ENCODE results near the gene SZRD1. TPM values are rescaled to one million over a fixed set of nuclear protein-coding genes. Genes with fewer than 3 reads are reported as not detected.
A peak's percentile ranks its signal among the peaks of the same experiment; 100 is the strongest.

SZRD1 gene
- polyA plus RNA-seq (2013, experiment 1 of 2), result 134 TPM
- 134 TPM for polyA plus RNA-seq (2013, experiment 2 of 2)

GRCh38 chr1:16366722-16367257 is at the start of gene SZRD1:
Gene SZRD1, plus strand, starts transcription at chr1:16367242. Its CDS starts 16 bp downstream, at chr1:16367258.
- H3K23ac ChIP-seq (ENCODE audit: low read length in 2 of 2), result no peak within 1 kb of the TSS
- peak within 1 kb of the TSS; percentile 96 for H3K4ac ChIP-seq (ENCODE audit: low read depth in 1 of 2, low read length in 2 of 2)
- H3K27ac ChIP-seq (ENCODE audit: low read length, poor library complexity, severe bottlenecking), result peak within 1 kb of the TSS; percentile 99
- peak within 1 kb of the TSS; percentile 95 for H3K9ac ChIP-seq (ENCODE audit: low read length)
- peak within 1 kb of the TSS; percentile 46 for H2AFZ ChIP-seq (ENCODE audit: low read depth, low read length)
- peak within 1 kb of the TSS; percentile 49 for H3K4me2 ChIP-seq (ENCODE audit: low read length, poor library complexity, severe bottlenecking)
- peaks cover 4% of the 10 kb centered on the region for H3K4me1 ChIP-seq (ENCODE audit: control insufficient read depth, insufficient read depth, low read depth, low read length)
- H3K27me3 ChIP-seq (ENCODE audit: control insufficient read depth in 1 of 2, insufficient read depth in 1 of 2, low read length in 2 of 2), result no peaks in the 10 kb centered on the region
- H4K91ac ChIP-seq (ENCODE audit: low read length), result peak within 1 kb of the TSS; percentile 99
- no peaks in the 10 kb centered on the region for H3K36me3 ChIP-seq (ENCODE audit: control insufficient read depth in 1 of 2, insufficient read depth in 2 of 2, low read depth in 1 of 2, low read length in 2 of 2)
- H2BK15ac ChIP-seq (ENCODE audit: low read depth, poor library complexity, severe bottlenecking), result peak within 1 kb of the TSS; percentile 96
- under 1% methylated on average over 23 of the region's 24 CpGs for WGBS
- peak within 1 kb of the TSS; percentile 93 for H2BK5ac ChIP-seq (ENCODE audit: low read depth, low read length, poor library complexity, severe bottlenecking)
- H2AK5ac ChIP-seq (ENCODE audit: low read length, severe bottlenecking), result peak within 1 kb of the TSS; percentile 44
- peak within 1 kb of the TSS; percentile 95 to 98 for H3K18ac ChIP-seq (ENCODE audit: low read depth in 1 of 2, low read length in 2 of 2)
- H2BK12ac ChIP-seq (ENCODE audit: low read length in 2 of 2), result peak within 1 kb of the TSS; percentile 42 to 54
- H3K4me3 ChIP-seq (ENCODE audit: insufficient read depth in 1 of 2, low read depth in 1 of 2, low read length in 2 of 2), result peak within 1 kb of the TSS; percentile 84 to 87
- peak within 1 kb of the TSS; percentile 100 for H2BK120ac ChIP-seq (ENCODE audit: low read depth, low read length)
- peak; percentile 100 for DNase-seq
- H3K79me1 ChIP-seq (replicated peaks; ENCODE audit: low read length, poor library complexity, severe bottlenecking), result no peaks in the 10 kb centered on the region
- H3K14ac ChIP-seq (ENCODE audit: low read length in 2 of 2), result peak within 1 kb of the TSS in 1 of 2 experiments; percentile 68
- H3K9me3 ChIP-seq (ENCODE audit: control insufficient read depth, low read length), result no peaks in the 10 kb centered on the region
- peak within 1 kb of the TSS; percentile 99 for H4K8ac ChIP-seq (ENCODE audit: low read length)

DNA sequence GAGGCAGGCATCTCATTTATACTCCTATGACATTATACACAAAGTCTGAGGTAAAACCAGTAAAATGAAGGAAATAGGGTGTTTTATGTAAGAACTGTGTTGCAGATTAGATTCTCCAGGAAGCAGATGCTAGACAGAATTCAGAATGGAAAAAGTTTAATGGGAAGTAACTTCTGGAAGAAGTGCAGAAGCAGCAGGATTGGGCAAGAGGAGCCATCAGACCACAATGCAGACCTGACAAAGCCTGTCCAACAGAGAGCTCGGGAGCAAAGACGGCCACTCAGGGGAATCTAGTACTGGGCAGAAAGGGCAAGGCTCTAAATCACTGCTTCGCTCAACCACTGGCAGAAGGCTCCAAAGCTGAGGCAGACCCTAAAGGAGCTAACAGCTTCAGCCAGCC is 48.5 kb upstream of the SZRD1 start:
- H3K79me1 ChIP-seq (replicated peaks; ENCODE audit: low read length, poor library complexity, severe bottlenecking), result peaks cover 12% of the 10 kb centered on the region
- H3K36me3 ChIP-seq (ENCODE audit: control insufficient read depth in 1 of 2, insufficient read depth in 2 of 2, low read depth in 1 of 2, low read length in 2 of 2), result peaks cover 4 to 19% of the 10 kb centered on the region in 2 experiments
- no peak overlapping the region for H3K14ac ChIP-seq (ENCODE audit: low read length in 2 of 2)
- H2BK15ac ChIP-seq (ENCODE audit: low read depth, poor library complexity, severe bottlenecking), result no peak overlapping the region
- no peak overlapping the region for H4K8ac ChIP-seq (ENCODE audit: low read length)
- DNase-seq, result peak; percentile 64
- no peak overlapping the region for H3K4ac ChIP-seq (ENCODE audit: low read depth in 1 of 2, low read length in 2 of 2)
- 84% methylated on average over 3 of the region's 3 CpGs for WGBS
- no peaks in the 10 kb centered on the region for H3K9me3 ChIP-seq (ENCODE audit: control insufficient read depth, low read length)
- H3K4me3 ChIP-seq (ENCODE audit: insufficient read depth in 1 of 2, low read depth in 1 of 2, low read length in 2 of 2), result no peak overlapping the region
- H2BK12ac ChIP-seq (ENCODE audit: low read length in 2 of 2), result no peak overlapping the region
- no peak overlapping the region for H4K91ac ChIP-seq (ENCODE audit: low read length)
- H3K23ac ChIP-seq (ENCODE audit: low read length in 2 of 2), result no peak overlapping the region
- H2BK120ac ChIP-seq (ENCODE audit: low read depth, low read length), result no peak overlapping the region
- no peak overlapping the region for H2AFZ ChIP-seq (ENCODE audit: low read depth, low read length)
- H3K4me2 ChIP-seq (ENCODE audit: low read length, poor library complexity, severe bottlenecking), result no peak overlapping the region
- no peak overlapping the region for H2BK5ac ChIP-seq (ENCODE audit: low read depth, low read length, poor library complexity, severe bottlenecking)
- peak overlapping the region; percentile 30 for H3K9ac ChIP-seq (ENCODE audit: low read length)
- H2AK5ac ChIP-seq (ENCODE audit: low read length, severe bottlenecking), result no peak overlapping the region
- no peak overlapping the region for H3K27ac ChIP-seq (ENCODE audit: low read length, poor library complexity, severe bottlenecking)
- no peak overlapping the region for H3K18ac ChIP-seq (ENCODE audit: low read depth in 1 of 2, low read length in 2 of 2)
- no peaks in the 10 kb centered on the region for H3K27me3 ChIP-seq (ENCODE audit: control insufficient read depth in 1 of 2, insufficient read depth in 1 of 2, low read length in 2 of 2)
- peaks cover 6% of the 10 kb centered on the region for H3K4me1 ChIP-seq (ENCODE audit: control insufficient read depth, insufficient read depth, low read depth, low read length)

DNA sequence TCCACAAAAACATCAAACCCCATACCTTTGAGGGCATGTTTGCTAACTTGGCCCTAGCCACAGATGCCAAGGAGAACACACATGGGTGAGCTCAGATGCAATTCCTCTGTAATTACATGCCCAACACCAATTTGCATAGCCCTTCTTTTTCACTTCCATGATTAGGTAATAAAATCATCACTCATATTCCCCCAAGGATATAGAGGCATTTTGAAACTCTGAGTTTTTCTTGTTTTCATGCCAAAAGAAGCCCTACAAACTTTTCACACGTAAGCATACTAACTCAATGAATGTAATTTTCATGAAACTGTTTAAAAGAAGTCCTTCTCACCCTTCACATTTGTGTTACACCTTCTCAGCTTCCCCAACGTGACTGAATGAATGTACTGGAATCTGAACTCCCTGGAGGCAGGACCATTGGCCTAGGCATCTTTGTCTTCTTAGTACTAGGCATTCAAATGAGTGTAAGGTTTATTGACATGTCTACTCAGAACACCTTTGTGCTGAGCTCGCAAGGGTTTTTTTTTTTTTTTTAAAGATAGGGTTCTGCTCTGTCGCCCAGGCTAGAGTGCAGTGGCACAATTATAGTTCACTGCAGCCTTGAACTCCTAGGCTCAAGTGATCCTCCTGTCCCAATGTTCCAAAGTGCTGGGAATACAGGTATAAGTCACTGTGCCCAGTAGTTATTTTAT is 45.7 kb upstream of the SZRD1 start:
- peaks cover 9% of the 10 kb centered on the region for H3K4me1 ChIP-seq (ENCODE audit: control insufficient read depth, insufficient read depth, low read depth, low read length)
- no peak overlapping the region for H3K23ac ChIP-seq (ENCODE audit: low read length in 2 of 2)
- H3K36me3 ChIP-seq (ENCODE audit: control insufficient read depth in 1 of 2, insufficient read depth in 2 of 2, low read depth in 1 of 2, low read length in 2 of 2), result no peaks in the 10 kb centered on the region
- H3K27ac ChIP-seq (ENCODE audit: low read length, poor library complexity, severe bottlenecking), result no peak overlapping the region
- H3K9ac ChIP-seq (ENCODE audit: low read length), result no peak overlapping the region
- no peak overlapping the region for H3K4ac ChIP-seq (ENCODE audit: low read depth in 1 of 2, low read length in 2 of 2)
- no peak for DNase-seq
- no peaks in the 10 kb centered on the region for H3K27me3 ChIP-seq (ENCODE audit: control insufficient read depth in 1 of 2, insufficient read depth in 1 of 2, low read length in 2 of 2)
- no peak overlapping the region for H2BK5ac ChIP-seq (ENCODE audit: low read depth, low read length, poor library complexity, severe bottlenecking)
- no peak overlapping the region for H4K91ac ChIP-seq (ENCODE audit: low read length)
- H2BK12ac ChIP-seq (ENCODE audit: low read length in 2 of 2), result no peak overlapping the region
- H3K4me3 ChIP-seq (ENCODE audit: insufficient read depth in 1 of 2, low read depth in 1 of 2, low read length in 2 of 2), result no peak overlapping the region
- peaks cover 8% of the 10 kb centered on the region for H3K79me1 ChIP-seq (replicated peaks; ENCODE audit: low read length, poor library complexity, severe bottlenecking)
- no peak overlapping the region for H3K18ac ChIP-seq (ENCODE audit: low read depth in 1 of 2, low read length in 2 of 2)
- H2AFZ ChIP-seq (ENCODE audit: low read depth, low read length), result no peak overlapping the region
- no peak overlapping the region for H3K14ac ChIP-seq (ENCODE audit: low read length in 2 of 2)
- no peak overlapping the region for H2BK15ac ChIP-seq (ENCODE audit: low read depth, poor library complexity, severe bottlenecking)
- H4K8ac ChIP-seq (ENCODE audit: low read length), result no peak overlapping the region
- H3K4me2 ChIP-seq (ENCODE audit: low read length, poor library complexity, severe bottlenecking), result no peak overlapping the region
- H3K9me3 ChIP-seq (ENCODE audit: control insufficient read depth, low read length), result no peaks in the 10 kb centered on the region
- no peak overlapping the region for H2AK5ac ChIP-seq (ENCODE audit: low read length, severe bottlenecking)
- H2BK120ac ChIP-seq (ENCODE audit: low read depth, low read length), result no peak overlapping the region
- WGBS, result 95% methylated on average over 4 of the region's 4 CpGs

DNA sequence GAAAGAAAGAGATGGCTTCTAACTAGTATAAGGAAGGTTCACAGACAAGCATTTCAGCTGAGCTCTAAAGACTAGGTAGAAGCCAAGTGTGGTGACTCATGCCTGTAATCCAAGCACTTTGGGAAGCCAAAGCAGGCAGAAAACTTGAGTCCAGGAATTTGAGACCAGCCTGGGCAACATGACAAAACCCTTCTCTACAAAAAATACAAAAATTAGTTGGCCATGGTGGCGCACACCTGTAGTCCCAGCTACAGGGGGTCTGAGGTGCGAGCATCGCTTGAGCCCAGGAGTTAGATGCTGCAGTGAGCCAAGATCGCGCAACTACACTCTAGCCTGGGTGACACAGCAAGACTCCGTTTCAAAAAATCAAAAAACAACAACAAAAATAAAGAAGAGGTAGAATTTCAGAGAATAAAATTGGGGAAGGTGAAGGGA is 42.6 kb upstream of the SZRD1 start:
- Histone ChIP-seq H2AFZ (ENCODE audit: low read depth, low read length) (no peak overlapping the region), H3K23ac (ENCODE audit: low read length in 2 of 2) (no peak overlapping the region), H3K9me3 (ENCODE audit: control insufficient read depth, low read length) (no peaks in the 10 kb centered on the region), H4K91ac (ENCODE audit: low read length) (no peak overlapping the region), H3K4me2 (ENCODE audit: low read length, poor library complexity, severe bottlenecking) (no peak overlapping the region), H3K4me3 (ENCODE audit: insufficient read depth in 1 of 2, low read depth in 1 of 2, low read length in 2 of 2) (no peak overlapping the region), H3K4ac (ENCODE audit: low read depth in 1 of 2, low read length in 2 of 2) (no peak overlapping the region), H3K18ac (ENCODE audit: low read depth in 1 of 2, low read length in 2 of 2) (no peak overlapping the region), H2BK5ac (ENCODE audit: low read depth, low read length, poor library complexity, severe bottlenecking) (no peak overlapping the region), H2BK15ac (ENCODE audit: low read depth, poor library complexity, severe bottlenecking) (no peak overlapping the region), H4K8ac (ENCODE audit: low read length) (no peak overlapping the region), H3K79me1 (replicated peaks; ENCODE audit: low read length, poor library complexity, severe bottlenecking) (peaks cover under 1% of the 10 kb centered on the region), H3K36me3 (ENCODE audit: control insufficient read depth in 1 of 2, insufficient read depth in 2 of 2, low read depth in 1 of 2, low read length in 2 of 2) (peaks cover 0 to 8% of the 10 kb centered on the region in 2 experiments), H2AK5ac (ENCODE audit: low read length, severe bottlenecking) (no peak overlapping the region), H3K27me3 (ENCODE audit: control insufficient read depth in 1 of 2, insufficient read depth in 1 of 2, low read length in 2 of 2) (no peaks in the 10 kb centered on the region), H2BK120ac (ENCODE audit: low read depth, low read length) (no peak overlapping the region), H2BK12ac (ENCODE audit: low read length in 2 of 2) (no peak overlapping the region), H3K14ac (ENCODE audit: low read length in 2 of 2) (no peak overlapping the region), H3K27ac (ENCODE audit: low read length, poor library complexity, severe bottlenecking) (peak overlapping the region; percentile 82), H3K9ac (ENCODE audit: low read length) (peak overlapping the region; percentile 40), H3K4me1 (ENCODE audit: control insufficient read depth, insufficient read depth, low read depth, low read length) (peaks cover 3% of the 10 kb centered on the region)
- DNase-seq, result peak; percentile 78
- WGBS, result 94% methylated on average over 3 of the region's 6 CpGs
